ENCODE data around the gene TCERG1L. TPM values are rescaled to one million over a fixed set of nuclear protein-coding genes. Genes with fewer than 3 reads are reported as not detected.

The TCERG1L gene
- total RNA-seq, 1 donor from 2014 or later: 2.7 TPM

DNA sequence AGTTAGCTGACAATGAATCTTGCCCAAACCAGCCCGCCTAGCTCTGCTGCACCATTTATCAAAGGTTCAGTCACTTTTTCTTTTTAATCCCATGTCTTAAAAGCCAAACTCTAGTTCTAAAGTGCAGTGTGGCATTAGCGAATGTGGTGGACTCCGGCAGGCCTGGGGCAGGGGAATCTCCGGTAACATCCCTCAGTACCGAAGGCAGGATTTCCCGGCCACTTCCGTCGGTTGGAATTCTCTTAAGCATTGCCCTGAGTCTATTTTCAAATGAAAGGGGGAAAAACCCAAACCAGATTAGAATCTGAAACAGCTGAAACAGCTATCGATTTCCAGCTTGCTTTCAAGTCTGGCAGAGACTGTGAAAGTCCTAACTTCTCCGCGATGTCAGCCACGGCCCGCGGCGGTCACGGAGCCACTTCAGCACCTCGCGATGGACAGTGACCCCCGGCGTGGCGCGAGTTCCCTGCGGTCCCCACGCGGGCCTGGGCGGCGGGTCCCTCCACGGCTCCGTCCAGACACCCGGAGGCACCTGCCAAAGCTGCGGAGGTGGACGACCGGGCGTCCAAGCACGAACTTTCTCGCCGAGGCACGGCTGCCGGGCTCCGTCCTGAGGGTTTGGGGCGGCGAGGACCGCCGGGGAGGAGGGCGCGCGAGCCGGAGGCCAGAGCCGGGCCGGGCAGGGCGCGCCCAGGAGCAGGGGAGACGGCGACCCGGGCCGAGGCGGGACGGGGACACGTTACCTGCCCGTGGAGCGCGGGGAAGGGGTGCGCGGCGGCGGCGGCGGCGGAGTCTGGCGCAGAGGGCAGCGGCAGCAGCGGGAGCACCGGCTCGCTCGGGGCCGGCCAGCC lies 745 bp downstream of the TCERG1L start:
- H3K27ac Mint-ChIP-seq: no peak overlapping the region
- no peaks in the 10 kb centered on the region for H3K36me3 Mint-ChIP-seq
- DNase-seq (ENCODE audit: extremely low spot score, unreplicated experiment): no peak
- H3K27me3 Mint-ChIP-seq: peaks cover 48% of the 10 kb centered on the region
- TF ChIP-seq, protein P1, sequence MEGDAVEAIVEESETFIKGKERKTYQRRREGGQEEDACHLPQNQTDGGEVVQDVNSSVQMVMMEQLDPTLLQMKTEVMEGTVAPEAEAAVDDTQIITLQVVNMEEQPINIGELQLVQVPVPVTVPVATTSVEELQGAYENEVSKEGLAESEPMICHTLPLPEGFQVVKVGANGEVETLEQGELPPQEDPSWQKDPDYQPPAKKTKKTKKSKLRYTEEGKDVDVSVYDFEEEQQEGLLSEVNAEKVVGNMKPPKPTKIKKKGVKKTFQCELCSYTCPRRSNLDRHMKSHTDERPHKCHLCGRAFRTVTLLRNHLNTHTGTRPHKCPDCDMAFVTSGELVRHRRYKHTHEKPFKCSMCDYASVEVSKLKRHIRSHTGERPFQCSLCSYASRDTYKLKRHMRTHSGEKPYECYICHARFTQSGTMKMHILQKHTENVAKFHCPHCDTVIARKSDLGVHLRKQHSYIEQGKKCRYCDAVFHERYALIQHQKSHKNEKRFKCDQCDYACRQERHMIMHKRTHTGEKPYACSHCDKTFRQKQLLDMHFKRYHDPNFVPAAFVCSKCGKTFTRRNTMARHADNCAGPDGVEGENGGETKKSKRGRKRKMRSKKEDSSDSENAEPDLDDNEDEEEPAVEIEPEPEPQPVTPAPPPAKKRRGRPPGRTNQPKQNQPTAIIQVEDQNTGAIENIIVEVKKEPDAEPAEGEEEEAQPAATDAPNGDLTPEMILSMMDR (conservative IDR thresholded peaks at IDR 0.05): no peak
- no peaks in the 10 kb centered on the region for H3K9me3 Mint-ChIP-seq
- H3K4me3 Mint-ChIP-seq: peak overlapping the region; percentile 87
- peaks cover 17% of the 10 kb centered on the region for H3K4me1 Mint-ChIP-seq (ENCODE audit: unreplicated experiment)

DNA sequence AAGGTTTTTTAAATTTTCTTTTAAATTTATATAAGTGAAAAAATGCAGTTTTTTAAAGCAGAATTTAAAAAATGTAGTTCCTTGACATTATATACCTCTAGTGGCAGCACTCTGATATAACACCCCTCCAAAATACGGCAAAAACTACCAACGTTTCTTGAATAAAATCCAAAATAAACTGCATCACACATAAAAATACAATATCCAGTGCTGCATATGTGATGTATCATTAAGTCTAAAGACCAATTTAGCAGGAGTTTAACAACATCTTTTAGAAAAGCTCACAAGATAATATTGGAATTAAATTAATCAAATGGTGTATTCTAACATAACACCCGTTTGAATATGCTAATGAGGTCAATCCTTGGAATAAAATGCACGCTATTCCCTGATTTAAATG lies 1.4 kb downstream of the TCERG1L start:
- Mint-ChIP-seq H3K4me1 (ENCODE audit: unreplicated experiment) (peaks cover 17% of the 10 kb centered on the region), H3K9me3 (no peaks in the 10 kb centered on the region)

DNA sequence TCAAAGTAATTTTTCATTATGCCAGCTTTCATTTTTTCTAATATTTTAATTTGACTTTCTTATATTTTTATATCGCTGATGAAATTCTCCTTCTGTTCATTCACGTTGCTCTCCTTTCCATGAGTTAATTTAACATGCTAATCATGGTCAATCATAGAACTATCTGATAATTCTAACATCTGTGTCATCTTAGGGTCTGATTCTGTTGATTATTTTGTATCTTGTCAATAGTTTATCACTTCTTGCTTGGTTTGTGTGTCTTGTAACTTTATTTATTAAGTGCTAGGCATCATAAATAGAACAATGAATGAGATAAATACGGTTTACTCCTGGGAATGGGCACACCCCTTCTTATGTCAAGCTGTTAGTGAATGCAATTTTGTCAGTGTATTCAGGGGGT lies 11.0 kb downstream of the TCERG1L start:
- no peak for DNase-seq (ENCODE audit: extremely low spot score, unreplicated experiment)
- Mint-ChIP-seq H3K36me3 (peaks cover 10% of the 10 kb centered on the region), H3K4me3 (no peak overlapping the region), H3K9me3 (peaks cover 10% of the 10 kb centered on the region), H3K4me1 (ENCODE audit: unreplicated experiment) (no peaks in the 10 kb centered on the region), H3K27ac (no peak overlapping the region), H3K27me3 (no peaks in the 10 kb centered on the region)
- TF ChIP-seq, protein P1 (conservative IDR thresholded peaks at IDR 0.05): no peak

More for the DNA sequence above, 1.4 kb downstream of the TCERG1L start:
- no peak for DNase-seq (ENCODE audit: extremely low spot score, unreplicated experiment)
- Mint-ChIP-seq H3K27ac (no peak overlapping the region), H3K27me3 (peaks cover 45% of the 10 kb centered on the region), H3K36me3 (no peaks in the 10 kb centered on the region), H3K4me3 (peak overlapping the region; percentile 87)
- TF ChIP-seq, protein P1 (conservative IDR thresholded peaks at IDR 0.05): peak; percentile 79

DNA sequence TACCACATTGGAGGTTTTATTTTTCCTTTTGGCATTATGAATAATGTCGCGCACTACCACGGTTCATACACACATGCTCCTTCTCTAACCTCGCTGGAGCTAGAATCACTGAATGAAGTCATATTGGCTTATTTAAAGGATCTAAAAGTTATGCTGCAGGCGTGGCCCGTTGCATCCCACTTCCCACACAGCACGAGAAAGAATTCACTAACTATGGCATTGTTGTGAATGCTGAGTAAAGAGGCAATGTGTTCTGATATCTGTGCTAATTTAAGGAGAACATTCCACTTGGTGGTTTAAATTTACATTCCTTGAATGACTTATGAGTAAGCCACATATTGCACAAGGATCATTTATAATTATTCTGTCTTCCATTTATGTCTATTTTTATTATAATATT lies 20.7 kb downstream of the TCERG1L start:
- Mint-ChIP-seq H3K4me3 (no peak overlapping the region), H3K36me3 (no peaks in the 10 kb centered on the region), H3K27me3 (no peaks in the 10 kb centered on the region), H3K9me3 (peaks cover 4% of the 10 kb centered on the region), H3K27ac (no peak overlapping the region), H3K4me1 (ENCODE audit: unreplicated experiment) (no peaks in the 10 kb centered on the region)
- TF ChIP-seq, protein P1 (conservative IDR thresholded peaks at IDR 0.05): no peak
- no peak for DNase-seq (ENCODE audit: extremely low spot score, unreplicated experiment)

DNA sequence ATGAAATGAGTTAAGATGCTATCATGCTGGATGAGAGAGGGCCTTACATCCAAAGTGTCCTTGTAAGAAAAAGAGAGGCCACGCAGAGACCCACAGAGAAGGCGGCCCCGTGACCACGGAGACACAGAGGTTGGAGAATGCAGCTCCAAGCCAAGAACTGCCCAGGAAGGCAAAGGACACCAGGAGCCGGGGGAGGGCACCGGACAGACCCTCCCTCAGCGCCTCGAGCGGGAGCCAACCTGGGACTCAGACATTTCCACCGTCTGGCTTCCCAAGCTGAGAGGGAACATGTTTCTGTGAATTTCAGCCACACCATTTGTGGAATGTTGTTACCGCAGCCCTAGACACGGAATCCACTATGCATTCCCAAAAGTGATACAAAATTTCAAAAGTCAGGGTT lies 22.9 kb downstream of the TCERG1L start:
- TF ChIP-seq, protein P1 (conservative IDR thresholded peaks at IDR 0.05): no peak
- Mint-ChIP-seq H3K36me3 (no peaks in the 10 kb centered on the region), H3K27me3 (no peaks in the 10 kb centered on the region), H3K4me3 (no peak overlapping the region), H3K4me1 (ENCODE audit: unreplicated experiment) (no peaks in the 10 kb centered on the region), H3K27ac (no peak overlapping the region), H3K9me3 (peaks cover 4% of the 10 kb centered on the region)
- no peak for DNase-seq (ENCODE audit: extremely low spot score, unreplicated experiment)

All from type B pancreatic cell (in vitro differentiated cells).